Dermis microvascular lymphatic vessel endothelial cell (primary cell): ENCODE data around the gene IL1RAPL1. TPM values are rescaled to one million over a fixed set of nuclear protein-coding genes. Genes with fewer than 3 reads are reported as not detected.

Experiments
- DNase-seq, 2 donors: peaks; one replicate each; pipeline versions ENCODE4 v3.0.0 to v3.0.0-alpha.2; 2010; ENCODE audit warnings: low read depth in 2 of 2
- total RNA-seq: library from RNA; depleted of rRNA; stranded (reverse); fragments of >200 nt; gene quantifications from 2 replicates; pipeline ENCODE4 v1.2.1, GENCODE V29; 2014

Gene IL1RAPL1
- total RNA-seq, 1 donor from 2014 or later: under 0.01 TPM

DNA sequence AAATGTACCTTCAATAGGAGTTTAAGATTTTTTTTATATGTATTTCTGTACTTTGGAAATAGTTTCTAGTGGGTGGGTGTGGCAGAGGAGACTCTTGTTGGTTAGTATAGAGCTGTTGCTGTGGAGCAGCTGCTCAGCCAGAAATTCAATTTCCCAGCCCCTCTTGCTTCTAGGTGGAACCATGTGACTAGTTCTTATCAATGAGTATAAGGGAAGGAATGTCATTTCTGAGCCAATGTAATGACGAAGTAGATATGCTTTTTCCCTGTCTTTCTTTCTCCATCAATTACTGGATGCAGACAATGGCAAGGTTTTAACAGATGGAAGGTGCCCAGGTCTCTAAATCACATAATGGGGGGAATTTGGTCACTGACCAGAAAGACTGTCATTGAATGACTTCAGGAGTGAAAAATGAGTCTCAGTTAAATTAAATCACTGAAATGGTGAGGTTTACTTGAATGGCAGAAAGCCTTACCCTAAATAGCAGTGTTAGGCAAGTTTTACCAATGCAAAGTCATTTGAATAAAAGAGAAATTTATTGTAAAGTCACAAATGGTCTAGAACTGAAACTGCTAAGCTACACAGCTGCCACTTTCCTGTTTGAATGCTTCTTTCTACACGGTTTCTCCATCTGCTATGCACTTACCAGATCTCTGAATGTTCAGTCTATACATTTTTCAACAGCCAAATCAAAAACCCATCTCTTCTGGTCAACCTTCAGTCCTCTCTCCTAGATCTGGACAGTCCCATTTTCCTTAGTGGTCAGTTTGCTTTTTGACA is 832.7 kb downstream of the IL1RAPL1 start:
- DNase-seq: peak in 1 of 2 donors; percentile 9

DNA sequence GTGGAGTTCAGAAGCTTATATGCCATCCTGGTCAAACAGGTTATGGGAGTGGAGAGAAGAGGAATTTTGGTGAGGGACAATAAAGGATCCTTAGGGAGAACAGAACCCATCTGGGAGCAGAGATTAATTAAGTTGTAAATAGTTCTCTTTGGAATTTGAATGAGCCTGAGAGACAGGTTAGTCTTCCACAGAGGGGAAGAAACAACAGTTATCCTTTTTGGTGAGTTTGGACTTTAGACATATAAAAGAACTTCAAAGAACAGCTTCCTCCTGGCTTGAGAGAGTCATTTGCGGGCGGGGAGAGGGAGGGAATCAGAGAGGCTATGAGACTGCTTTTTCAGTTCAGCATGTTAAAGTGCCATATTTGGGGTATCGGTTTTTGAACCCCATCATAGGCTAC is 834.8 kb downstream of the IL1RAPL1 start:
- DNase-seq: no peak

DNA sequence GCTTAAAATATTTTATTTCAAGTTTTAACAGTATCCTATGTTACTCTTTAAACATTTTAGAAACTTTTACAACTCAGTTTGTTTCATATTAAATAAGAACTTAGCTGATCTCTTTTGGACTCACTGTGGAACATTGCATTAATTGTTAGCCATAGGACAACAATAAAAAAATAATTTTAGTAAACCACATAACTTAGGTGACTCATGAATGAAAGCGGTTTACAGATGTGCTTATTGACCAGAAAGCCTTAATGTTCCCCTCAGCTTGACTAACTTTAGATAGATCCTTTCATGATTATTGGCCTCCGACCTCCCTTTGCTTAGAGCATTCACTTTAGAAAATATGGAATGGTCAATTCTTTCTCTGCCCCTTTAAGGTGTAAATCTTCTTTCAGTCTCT is 844.6 kb downstream of the IL1RAPL1 start:
- DNase-seq: no peak

DNA sequence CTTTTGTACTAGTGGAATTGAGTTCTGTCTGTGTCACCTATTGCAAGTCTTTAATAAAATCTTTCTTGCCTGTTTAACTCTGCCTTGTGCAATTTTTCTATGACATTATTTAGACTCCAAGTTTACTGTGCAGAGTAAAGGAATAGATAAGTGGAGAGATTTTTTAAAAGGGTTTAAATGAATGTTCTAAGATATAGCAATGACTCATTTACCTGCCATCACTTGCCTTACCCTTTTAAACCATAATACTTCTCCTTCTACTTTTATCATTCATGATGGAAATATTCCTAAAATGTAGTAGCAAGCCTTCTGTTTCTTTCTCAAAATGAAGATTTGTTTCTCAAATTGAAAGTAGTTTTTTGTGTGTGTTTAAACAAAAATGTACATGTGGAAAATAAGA is 845.3 kb downstream of the IL1RAPL1 start:
- no peak for DNase-seq

- no peak for DNase-seq
Observed at GRCh38 chrX:29434939-29435338, 847.7 kb downstream of the IL1RAPL1 start.

- DNase-seq: peak in 1 of 2 donors; percentile 31
Observed at GRCh38 chrX:29435396-29435795, 848.1 kb downstream of the IL1RAPL1 start.

- no peak for DNase-seq
Observed at GRCh38 chrX:29447867-29448266, 860.6 kb downstream of the IL1RAPL1 start.

GRCh38 chrX:29453333-29453732 is 866.1 kb downstream of the IL1RAPL1 start:
- DNase-seq: no peak

- DNase-seq: no peak
Observed at GRCh38 chrX:29455702-29456101, 868.5 kb downstream of the IL1RAPL1 start.

GRCh38 chrX:29461039-29461438 is 873.8 kb downstream of the IL1RAPL1 start:
- no peak for DNase-seq

DNA sequence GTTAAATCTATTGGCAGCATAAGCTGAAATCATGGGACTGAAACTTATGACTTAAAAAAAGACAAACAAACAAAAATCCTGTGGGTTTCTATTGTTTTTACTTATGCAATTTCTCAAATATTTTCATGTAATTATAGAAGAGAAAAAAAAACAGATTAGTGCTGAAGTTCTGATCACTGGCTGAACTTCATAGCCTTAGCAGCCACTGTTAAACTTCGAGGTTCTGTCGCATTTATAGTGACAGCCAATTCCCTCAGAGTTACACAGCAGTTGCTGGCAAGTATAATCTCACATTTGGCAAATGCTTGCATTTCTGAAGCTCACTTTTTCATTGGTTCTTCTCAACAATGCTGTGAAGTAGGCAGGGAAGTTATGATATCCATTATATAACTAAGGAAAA is 879.2 kb downstream of the IL1RAPL1 start:
- peak in 1 of 2 donors; percentile 2 for DNase-seq

DNA sequence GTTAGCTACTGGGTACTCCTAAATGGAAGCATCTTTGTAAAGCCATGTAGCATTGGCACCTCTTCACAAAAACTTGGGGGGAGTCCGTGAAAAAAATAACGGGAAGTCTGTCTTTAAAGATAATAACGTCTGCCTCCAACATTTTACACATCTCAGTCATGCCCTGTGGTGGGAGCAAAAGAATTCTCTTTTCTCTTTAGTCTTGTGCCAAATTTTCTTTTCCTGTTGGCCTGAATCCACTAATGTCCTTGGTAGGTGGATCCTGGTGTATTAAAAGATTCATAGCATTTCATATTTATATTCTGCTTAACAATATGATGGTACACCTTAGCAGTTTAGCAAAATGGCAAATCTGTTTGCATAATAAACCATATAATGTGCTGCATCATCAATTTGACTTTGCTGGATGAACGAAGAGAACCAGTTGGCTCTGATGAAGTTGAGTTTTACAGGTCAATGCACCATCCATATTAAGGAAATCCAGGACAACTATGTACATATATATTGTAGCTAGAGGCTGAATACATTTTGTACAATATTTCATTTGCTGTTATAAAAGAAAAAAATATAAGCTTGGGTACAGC is 881.8 kb downstream of the IL1RAPL1 start:
- peak; percentile 31 to 59 for DNase-seq

DNA sequence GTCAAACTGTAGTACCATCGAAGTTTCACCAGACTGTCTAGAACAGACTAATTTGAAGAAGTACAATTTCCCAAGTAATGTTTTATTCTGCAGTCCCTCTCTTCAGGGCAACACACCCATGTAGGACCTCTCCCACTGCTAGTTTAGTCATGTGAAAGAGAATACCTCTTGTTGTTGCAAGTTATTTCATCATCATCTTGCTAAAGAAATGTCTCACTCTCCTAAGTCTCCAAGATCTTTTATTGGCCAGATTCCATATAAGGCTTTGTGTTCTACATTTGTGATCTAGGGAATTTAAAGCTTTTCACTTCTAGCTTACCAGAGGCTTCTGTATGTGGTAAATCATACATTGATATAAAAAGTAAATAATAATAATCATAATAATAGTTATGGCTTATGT is 882.8 kb downstream of the IL1RAPL1 start:
- no peak for DNase-seq

- DNase-seq: no peak
Observed at GRCh38 chrX:29471829-29472228, 884.6 kb downstream of the IL1RAPL1 start.

GRCh38 chrX:29477878-29478277 is 890.6 kb downstream of the IL1RAPL1 start:
- no peak for DNase-seq

GRCh38 chrX:29478336-29479069 is 891.3 kb downstream of the IL1RAPL1 start:
- DNase-seq: peak in 1 of 2 donors; percentile 37

DNA sequence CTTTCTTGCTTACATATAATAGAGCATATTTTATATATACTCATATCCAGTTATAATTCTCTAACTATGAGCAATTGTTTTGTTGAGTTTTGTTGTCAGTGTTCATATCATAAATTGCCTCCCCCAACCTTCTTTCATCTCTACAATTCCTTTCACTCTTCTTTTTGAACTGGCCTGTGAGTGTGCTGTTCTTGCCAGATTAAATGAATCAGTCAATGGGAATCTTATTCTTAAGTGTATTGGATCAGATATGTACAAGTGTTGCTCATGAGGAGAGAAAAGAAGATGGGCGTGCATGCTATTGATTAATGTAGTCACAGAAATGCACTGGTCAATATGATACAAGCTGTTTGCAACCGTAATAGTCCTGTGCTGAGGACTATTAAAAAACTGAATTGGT is 900.0 kb downstream of the IL1RAPL1 start:
- no peak for DNase-seq

DNA sequence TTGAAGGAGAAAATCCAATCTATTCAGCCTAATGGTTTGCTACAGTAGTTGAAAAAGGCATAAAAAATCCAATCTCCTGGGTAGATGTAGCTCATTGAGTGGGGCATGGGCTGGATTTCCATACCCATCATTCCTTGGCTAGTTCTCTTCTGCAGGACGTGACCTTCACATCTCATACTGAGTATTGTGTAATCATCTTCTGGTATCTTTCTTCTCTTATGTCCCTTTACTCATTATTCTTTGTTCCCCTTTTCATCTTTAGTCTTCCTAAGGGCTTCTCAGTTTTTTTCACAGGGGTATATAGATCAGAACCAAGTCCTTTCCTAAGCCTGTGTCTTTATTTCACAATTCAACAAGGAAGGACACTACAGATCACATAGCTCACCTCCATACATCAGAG is 900.5 kb downstream of the IL1RAPL1 start:
- no peak for DNase-seq

GRCh38 chrX:29488919-29489318 is 901.7 kb downstream of the IL1RAPL1 start:
- peak in 1 of 2 donors; percentile 1 for DNase-seq

DNA sequence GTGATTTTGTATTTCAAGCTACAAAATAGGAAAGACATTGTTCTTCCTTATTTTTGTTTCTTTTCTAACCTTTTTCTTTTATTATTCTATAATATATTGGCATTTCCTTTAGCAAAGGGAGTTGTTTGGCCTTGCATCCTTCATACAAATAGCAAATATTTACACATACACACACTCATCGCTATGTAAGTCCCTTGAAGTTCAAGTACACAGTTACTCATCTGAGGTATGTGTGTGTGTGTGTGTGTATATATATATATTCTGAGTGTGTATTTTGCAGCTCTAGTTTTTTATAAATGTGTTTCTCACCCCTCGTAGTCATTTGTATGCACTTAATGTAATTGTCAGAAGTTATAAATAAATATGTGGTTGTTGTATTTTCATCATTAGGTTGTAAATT is 903.4 kb downstream of the IL1RAPL1 start:
- no peak for DNase-seq

DNA sequence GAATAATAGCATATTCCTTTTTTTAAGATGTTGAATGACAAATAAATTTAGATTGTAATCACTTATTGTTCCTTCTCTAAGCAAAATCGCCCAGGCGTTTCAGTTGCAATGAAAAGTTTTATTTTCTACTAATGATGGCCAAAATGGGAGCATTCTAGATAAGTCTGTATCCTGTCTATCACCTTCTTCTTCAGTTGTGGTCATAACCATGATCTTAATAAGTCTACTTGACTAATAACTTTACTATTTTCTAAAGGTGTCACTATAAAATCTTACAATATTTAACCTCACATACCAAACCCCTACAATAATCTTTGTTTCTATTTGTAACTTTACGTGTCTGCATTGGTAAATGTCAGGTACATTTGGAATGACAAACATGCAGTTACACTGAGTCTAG is 904.4 kb downstream of the IL1RAPL1 start:
- no peak for DNase-seq

DNA sequence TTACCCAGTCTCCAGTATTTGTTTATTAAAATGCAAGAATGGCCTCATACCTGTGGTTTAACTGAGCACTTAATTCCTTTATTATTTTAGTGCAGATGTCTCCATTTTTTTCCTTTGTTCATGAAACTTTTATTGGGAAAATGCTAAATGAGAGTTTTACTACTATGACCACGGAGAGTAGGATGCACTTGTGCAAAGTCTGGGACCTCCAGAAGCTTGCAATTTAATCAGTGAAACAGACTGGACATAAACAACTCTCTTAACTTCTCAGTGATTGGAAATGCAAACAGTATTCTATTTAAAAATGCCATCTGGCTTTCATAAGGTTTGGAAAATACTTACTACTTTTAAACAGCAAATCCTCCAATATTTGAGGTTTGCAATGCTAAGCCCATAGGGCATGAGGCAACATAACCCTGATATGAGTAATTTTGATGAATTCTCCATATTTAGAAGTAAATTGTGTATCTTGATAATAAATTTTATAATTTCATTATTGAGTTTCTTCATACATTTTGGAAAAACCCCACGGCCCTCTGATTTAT is 909.5 kb downstream of the IL1RAPL1 start:
- DNase-seq: no peak
